RWPE2 (cell line): Measurements from ENCODE around the gene ACSF3.

Experiments
- ATAC-seq: fragments of 200-7000 bp; cut with Tn5 transposase; 3 replicates; pipeline ENCODE4 v1.9.1; 2021; ENCODE audit warnings: low read depth
- DNase-seq: peaks from one replicate; pipeline ENCODE4 v3.0.0-alpha.2; 2020; ENCODE audit warnings: low spot score
- H3K27ac ChIP-seq: fragments of 450-650 bp; 2 replicates; pipeline ENCODE4 v1.5.1; 2017; ENCODE audit warnings: mild to moderate bottlenecking; ENCODE audit not compliant: poor library complexity, severe bottlenecking
- H3K27me3 ChIP-seq: fragments of 250-450 bp; sonication (Bioruptor Pico); 2 replicates; pipeline ENCODE4 v1.5.1; 2021; ENCODE audit warnings: mild to moderate bottlenecking, moderate library complexity; ENCODE audit not compliant: insufficient read depth, poor library complexity, severe bottlenecking
- H3K36me3 ChIP-seq: fragments of 250-450 bp; sonication (Bioruptor Pico); 2 replicates; pipeline ENCODE4 v1.5.1; 2020; ENCODE audit warnings: low read depth, mild to moderate bottlenecking, moderate library complexity
- H3K4me1 ChIP-seq: fragments of 250-450 bp; sonication (Bioruptor Pico); 2 replicates; pipeline ENCODE4 v1.5.1; 2021; ENCODE audit warnings: mild to moderate bottlenecking, moderate library complexity; ENCODE audit not compliant: insufficient read depth, poor library complexity, severe bottlenecking
- H3K4me3 ChIP-seq: fragments of 250-450 bp; sonication (Bioruptor Pico); 2 replicates; pipeline ENCODE4 v1.5.1; 2021; ENCODE audit warnings: mild to moderate bottlenecking, moderate library complexity; ENCODE audit not compliant: severe bottlenecking
- H3K9me3 ChIP-seq: fragments of 250-450 bp; sonication (Bioruptor Pico); 2 replicates; pipeline ENCODE4 v1.5.1; 2021; ENCODE audit warnings: mild to moderate bottlenecking, moderate library complexity; ENCODE audit not compliant: severe bottlenecking
- CTCF ChIP-seq: fragments of 450-650 bp; IDR thresholded peaks from one replicate; pipeline ENCODE4 v1.5.1; 2017; ENCODE audit warnings: mild to moderate bottlenecking, moderate library complexity; ENCODE audit not compliant: poor library complexity, severe bottlenecking

Gene ACSF3

GRCh38 chr16:89172528-89173173 lies 79.0 kb downstream of the ACSF3 start:
- no peak overlapping the region for H3K4me3 ChIP-seq
- TF ChIP-seq CTCF, result no peak
- H3K9me3 ChIP-seq, result no peaks in the 10 kb centered on the region
- H3K4me1 ChIP-seq, result no peaks in the 10 kb centered on the region
- no peak for DNase-seq
- no peak overlapping the region for H3K27ac ChIP-seq
- no peak for ATAC-seq
- H3K27me3 ChIP-seq, result peaks cover 10% of the 10 kb centered on the region
- no peaks in the 10 kb centered on the region for H3K36me3 ChIP-seq

DNA sequence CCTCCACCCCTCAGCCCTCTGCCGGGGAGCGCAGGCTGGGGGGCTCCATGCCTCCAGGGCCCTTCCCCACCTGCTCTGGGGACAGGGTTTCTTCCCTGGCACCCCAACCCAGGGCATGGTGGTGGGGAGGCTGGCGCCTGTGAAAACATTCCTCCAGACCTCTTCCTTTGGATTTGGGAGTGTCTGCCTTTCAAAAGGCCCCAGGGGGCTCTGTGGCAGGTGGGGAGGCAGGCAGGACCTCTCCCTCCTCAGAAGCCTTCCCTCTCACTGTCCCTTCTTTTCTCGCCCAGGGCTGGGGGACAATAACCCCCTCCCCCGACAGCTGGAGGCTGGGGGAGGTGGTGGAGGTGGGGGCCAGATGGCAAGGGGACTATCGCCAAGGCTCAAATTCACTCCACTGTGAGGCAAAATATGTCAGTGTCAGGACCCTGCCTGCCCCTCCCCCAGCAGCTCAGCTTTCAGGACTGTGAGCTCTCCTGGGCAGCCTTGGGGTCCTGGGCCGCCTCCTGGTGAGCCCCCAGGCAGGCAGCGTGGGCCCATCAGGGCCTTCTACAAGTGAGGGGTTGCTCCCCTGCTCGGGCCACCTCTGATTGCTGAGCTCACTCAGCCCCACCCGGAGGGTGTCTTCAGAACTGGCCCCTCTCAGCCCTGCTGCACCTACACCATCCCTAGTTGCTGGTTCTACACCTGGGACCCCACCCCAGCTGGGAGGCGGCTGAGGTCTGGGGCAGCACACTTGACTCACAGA lies 79.7 kb downstream of the ACSF3 start:
- no peaks in the 10 kb centered on the region for H3K4me1 ChIP-seq
- DNase-seq (no peak), ATAC-seq (no peak)
- no peaks in the 10 kb centered on the region for H3K36me3 ChIP-seq
- H3K27ac ChIP-seq, result no peak overlapping the region
- H3K4me3 ChIP-seq, result no peak overlapping the region
- TF ChIP-seq CTCF, result no peak
- peaks cover 10% of the 10 kb centered on the region for H3K27me3 ChIP-seq
- H3K9me3 ChIP-seq, result no peaks in the 10 kb centered on the region

DNA sequence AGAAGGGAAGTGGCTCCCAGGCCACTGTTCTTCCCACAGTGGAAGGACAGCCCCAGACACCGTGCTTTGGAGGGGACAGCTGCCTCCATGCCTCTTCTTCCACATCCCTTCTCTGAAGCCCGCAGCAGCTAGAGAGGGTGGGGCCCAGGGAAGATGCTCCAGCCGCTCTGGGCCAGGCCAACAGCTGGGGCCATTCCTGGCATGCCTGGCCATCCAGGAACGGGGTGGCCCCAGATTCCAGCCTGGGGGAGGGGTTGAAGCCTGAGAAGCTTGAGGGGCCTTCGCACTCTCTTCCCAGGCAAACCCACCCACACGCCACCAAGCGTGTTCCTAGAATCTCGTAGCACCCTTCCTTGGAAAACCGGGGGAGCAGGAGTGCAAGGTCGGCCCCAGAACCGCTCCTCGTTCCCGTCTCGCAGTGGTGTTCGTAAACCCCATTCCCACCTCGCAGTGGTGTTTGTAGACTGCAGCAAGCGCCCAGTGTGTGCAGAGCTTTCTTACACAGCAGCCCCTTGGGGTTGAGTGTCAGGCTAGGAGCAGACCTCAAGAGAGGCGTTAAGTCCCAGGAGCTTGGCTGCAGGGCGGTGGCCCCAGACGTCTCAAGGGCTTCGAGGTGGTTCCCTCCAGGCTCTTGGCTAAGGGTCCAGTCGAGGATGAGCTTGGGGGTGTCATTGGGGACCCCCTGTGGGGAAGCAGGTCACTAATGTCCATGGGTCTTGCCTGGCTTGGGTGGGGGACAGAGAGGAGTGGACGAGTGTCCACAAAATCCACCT lies 80.6 kb downstream of the ACSF3 start:
- Histone ChIP-seq H3K36me3 (no peaks in the 10 kb centered on the region), H3K27ac (no peak overlapping the region), H3K9me3 (no peaks in the 10 kb centered on the region), H3K4me1 (no peaks in the 10 kb centered on the region), H3K27me3 (peaks cover 10% of the 10 kb centered on the region), H3K4me3 (no peak overlapping the region)
- no peak for DNase-seq
- no peak for ATAC-seq
- no peak for TF ChIP-seq CTCF

GRCh38 chr16:89174877-89175276 lies 81.2 kb downstream of the ACSF3 start:
- no peaks in the 10 kb centered on the region for H3K9me3 ChIP-seq
- no peak overlapping the region for H3K27ac ChIP-seq
- TF ChIP-seq CTCF, result no peak
- no peaks in the 10 kb centered on the region for H3K4me1 ChIP-seq
- peaks cover 10% of the 10 kb centered on the region for H3K27me3 ChIP-seq
- no peaks in the 10 kb centered on the region for H3K36me3 ChIP-seq
- no peak for ATAC-seq
- DNase-seq, result no peak
- no peak overlapping the region for H3K4me3 ChIP-seq
